ENCODE results near the gene PALS1.

The PALS1 gene

GRCh38 chr14:67241411-67242167 is at the start of gene PALS1:
Gene PALS1 (plus strand): TSS chr14:67241435. CDS start chr14:67279171, 37,736 bp downstream.
- DNase-seq = no peak

GRCh38 chr14:67191768-67192290 is 49.4 kb upstream of the PALS1 start:
- no peak for DNase-seq

GRCh38 chr14:67192366-67192765 is 48.9 kb upstream of the PALS1 start:
- no peak for DNase-seq

GRCh38 chr14:67195279-67195678 is 46.0 kb upstream of the PALS1 start:
- DNase-seq = no peak

GRCh38 chr14:67199016-67199415 is 42.2 kb upstream of the PALS1 start:
- no peak for DNase-seq

GRCh38 chr14:67207810-67208209 is 33.4 kb upstream of the PALS1 start:
- DNase-seq = no peak

GRCh38 chr14:67218126-67218525 is 23.1 kb upstream of the PALS1 start:
- no peak for DNase-seq

GRCh38 chr14:67221248-67221981 is 19.8 kb upstream of the PALS1 start:
- no peak for DNase-seq

GRCh38 chr14:67221982-67222328 is 19.3 kb upstream of the PALS1 start:
- DNase-seq = no peak

- DNase-seq = no peak
These were observed 15.7 kb upstream of the PALS1 start for GRCh38 chr14:67225523-67225922.

GRCh38 chr14:67228325-67228984 is 12.8 kb upstream of the PALS1 start:
- DNase-seq = no peak

GRCh38 chr14:67232066-67232465 is 9.2 kb upstream of the PALS1 start:
- no peak for DNase-seq

GRCh38 chr14:67232621-67233020 is 8.6 kb upstream of the PALS1 start:
- DNase-seq = no peak

GRCh38 chr14:67237591-67237990 is 3.6 kb upstream of the PALS1 start:
- no peak for DNase-seq

- DNase-seq = no peak
These were observed 1.7 kb upstream of the PALS1 start for GRCh38 chr14:67239582-67239981.

GRCh38 chr14:67240168-67240932 is 885 bp upstream of the PALS1 start:
- no peak for DNase-seq

GRCh38 chr14:67240978-67241410 is 241 bp upstream of the PALS1 start:
- peak; percentile 91 for DNase-seq

- no peak for DNase-seq
These were observed 859 bp downstream of the PALS1 start for GRCh38 chr14:67242168-67242420.

- no peak for DNase-seq
These were observed 3.9 kb downstream of the PALS1 start for GRCh38 chr14:67245104-67245503.

- DNase-seq = no peak
These were observed 10.5 kb downstream of the PALS1 start for GRCh38 chr14:67251573-67252226.

GRCh38 chr14:67253076-67253635 is 11.9 kb downstream of the PALS1 start:
- DNase-seq = no peak

- no peak for DNase-seq
These were observed 16.7 kb downstream of the PALS1 start for GRCh38 chr14:67257906-67258305.
